IPS-18c (cell line): Measurements from ENCODE around the gene CSKMT.
A peak's percentile ranks its signal among the peaks of the same experiment; 100 is the strongest.
"Not testable (repeated sequence)": the region's sequence is repeated elsewhere in the genome, so short reads cannot be mapped to it uniquely, and the experiment has no call there.

Experiments
- H3K4me3 ChIP-seq: 2 replicates; pipeline ENCODE4 v1.7.0; 2013; ENCODE audit warnings: low read depth, mild to moderate bottlenecking, low read length, moderate library complexity; ENCODE audit not compliant: insufficient read depth
- H3K9me3 ChIP-seq: one replicate; pipeline ENCODE4 v1.6.1; 2013; ENCODE audit warnings: mild to moderate bottlenecking, low read length, moderate library complexity; ENCODE audit not compliant: control insufficient read depth, insufficient read depth

Gene CSKMT

DNA sequence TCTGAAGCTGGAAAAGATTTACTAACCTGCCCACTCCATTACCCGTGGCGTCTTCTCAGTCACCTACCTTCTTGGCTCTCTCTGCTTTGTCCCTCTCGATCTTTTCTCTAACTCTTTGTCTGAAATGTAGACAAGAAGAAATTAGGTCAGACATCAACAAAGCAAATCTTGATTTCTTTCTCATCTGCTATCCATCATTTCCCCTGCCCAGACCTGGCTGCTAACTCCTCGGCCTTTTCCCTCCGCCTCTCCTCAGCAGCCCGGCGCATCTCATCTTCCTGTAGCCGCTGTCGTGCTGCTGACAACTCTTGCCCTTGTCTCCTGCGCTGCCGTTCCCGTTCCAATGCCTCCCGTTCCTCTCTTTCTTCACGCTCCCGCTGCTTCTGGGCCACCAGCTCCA, 12.6 kb downstream of the CSKMT start:
- Histone ChIP-seq H3K4me3 (no peak overlapping the region), H3K9me3 (no peaks in the 10 kb centered on the region)

DNA sequence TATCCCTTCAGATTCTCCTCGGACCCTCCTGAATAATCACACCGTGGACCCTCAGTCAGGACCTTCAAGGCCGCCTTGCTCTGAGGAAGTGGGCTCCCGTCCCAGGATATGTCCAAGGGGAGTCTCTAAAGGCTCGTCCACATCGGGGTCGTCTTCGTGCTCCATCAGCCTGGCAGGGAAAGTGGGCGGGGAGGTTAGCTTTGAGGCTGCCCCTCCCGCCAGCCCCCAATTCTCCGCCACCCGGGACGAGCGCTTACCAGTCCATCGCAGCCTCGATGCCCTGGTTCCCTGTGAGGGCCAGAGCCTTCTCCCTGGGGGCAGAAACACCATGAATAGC, 13.3 kb downstream of the CSKMT start:
- Histone ChIP-seq H3K9me3 (no peaks in the 10 kb centered on the region), H3K4me3 (peak overlapping the region; percentile 94)

DNA sequence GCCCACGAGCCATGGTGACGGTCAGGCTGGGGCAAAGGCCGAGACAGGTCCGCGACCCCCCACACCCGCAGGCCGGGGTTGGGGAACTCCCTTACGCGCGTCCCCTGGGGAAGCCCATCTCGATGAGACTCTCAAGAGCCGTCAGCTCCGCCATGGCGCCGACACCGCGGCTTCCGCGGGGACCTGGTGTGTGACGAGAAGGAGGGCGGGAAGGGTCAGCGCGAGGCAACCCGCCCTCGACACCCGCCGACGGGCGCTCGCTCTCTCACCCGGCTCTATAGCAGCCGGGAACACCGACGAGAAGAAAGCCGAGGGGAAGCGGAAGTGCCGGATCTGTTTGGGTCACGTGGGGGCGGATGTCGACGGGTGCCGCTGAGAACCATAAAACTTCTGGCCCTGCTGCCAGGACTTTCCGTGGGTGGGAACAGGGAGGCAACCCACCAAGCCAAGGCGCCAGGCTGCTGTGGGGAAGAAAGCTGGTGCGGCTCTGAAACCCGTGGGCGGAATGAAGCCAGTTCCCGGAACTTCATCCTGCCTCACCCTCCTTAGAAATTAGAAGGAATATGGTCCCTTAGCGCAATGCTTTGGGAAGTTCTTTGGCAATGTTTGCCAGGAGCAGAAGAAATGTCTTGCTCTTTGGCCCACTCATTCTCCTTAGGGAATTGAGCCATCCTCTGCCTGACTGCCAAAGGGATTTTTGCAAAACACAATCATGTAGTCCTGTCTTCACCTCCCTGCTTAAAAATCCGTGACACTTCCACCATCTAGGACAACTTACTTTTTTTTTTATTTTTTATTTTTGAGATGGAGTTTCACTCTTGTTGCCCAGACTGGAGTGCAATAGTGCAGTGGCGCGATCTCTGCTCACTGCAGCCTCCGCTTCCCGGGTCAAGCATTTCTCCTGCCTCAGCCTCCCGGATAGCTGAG, 13.9 kb downstream of the CSKMT start, which contains the start of gene UBXN1:
TSS of gene UBXN1 (minus strand) at position 304 of the 927 bp plus-strand sequence. CDS start at position 154, 150 bp downstream.
- Histone ChIP-seq H3K9me3 (no peaks in the 10 kb centered on the region), H3K4me3 (peak within 1 kb of the TSS; percentile 94)

DNA sequence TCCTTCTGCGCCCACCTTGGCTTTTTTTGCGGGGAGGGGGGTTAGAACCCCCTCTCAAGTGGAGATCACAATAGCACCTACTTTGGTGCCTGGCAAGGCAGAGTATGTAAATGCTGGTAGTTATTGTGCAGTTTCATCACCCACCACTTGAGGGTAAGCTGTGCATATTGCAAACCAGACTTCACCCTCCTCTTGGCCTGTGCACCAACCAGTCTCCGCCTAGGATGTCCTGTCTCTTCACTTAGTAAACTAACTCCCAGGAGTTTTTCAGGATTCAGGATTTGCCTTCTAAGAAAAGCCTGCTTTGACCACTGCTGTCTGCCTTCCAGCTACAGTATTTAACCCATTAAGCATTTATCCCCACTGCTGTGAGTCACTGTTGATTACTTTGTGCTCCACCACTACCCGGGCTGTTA, 15.7 kb downstream of the CSKMT start:
- no peaks in the 10 kb centered on the region for H3K9me3 ChIP-seq
- H3K4me3 ChIP-seq, result no peak overlapping the region

DNA sequence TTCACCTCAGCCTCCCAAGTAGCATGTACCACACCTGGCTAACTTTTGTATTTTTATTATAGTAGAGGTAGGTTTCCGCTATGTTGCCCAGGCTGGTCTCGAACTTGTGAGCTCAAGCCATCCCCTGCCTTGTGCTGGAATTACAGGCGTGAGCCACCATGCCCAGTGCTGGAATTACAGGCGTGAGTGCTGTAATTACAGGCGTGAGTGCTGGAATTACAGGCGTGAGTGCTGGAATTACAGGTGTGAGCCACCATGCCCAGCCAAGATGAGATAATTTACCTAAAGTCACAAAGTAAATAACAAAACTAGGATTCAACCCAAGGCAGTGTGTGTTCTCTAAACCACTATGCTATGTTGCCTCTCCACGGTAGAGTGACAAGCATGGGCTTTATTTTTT, 17.4 kb downstream of the CSKMT start:
- Histone ChIP-seq H3K9me3 (no peaks in the 10 kb centered on the region), H3K4me3 (no peak overlapping the region)

DNA sequence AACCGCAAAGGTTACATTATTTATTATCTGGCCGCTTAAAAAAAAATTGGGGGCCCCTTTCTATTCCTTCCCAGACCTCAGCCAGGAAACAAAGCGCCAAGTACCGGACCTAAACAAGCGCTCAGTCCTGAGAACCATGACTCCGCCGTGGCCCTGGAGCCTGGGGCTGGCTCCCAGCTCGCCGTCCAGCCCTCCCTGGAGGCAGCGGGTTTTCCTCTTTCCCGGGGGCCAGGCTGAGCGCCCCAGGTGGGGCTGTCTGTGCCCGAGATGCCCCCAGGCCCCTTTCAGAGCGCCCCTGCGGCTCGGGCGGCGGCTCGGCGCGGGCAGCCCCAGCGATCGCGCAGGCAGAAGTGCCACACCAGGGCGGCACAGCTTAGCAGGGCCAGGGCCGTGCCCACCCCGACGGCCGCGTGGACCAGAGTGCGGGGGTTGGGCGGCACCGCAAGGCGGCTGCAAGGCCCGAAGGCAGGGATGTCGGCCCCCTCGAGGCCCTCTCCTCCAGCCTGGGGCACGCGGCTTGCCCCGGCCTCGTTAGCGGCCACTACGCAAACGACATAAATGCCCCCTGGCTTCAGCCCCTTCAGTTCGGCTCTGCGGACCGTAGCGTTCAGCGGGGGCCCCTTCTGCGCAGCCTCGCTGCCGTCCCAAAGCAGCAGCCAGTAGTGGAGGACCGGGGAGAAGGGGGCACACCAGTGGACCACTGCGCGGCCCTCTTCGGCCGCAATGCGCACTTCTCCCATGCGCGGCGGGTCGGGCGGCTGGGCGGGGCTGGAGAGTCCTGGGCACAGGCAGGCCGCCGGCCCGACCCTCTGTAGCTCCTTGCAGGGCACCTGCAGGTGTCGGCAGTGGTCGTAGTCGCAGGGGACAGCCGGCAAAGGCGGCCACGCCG, 22.6 kb downstream of the CSKMT start:
- H3K9me3 ChIP-seq, result no peaks in the 10 kb centered on the region
- H3K4me3 ChIP-seq, result no peak overlapping the region; the same call in 1 of the 2 replicates

DNA sequence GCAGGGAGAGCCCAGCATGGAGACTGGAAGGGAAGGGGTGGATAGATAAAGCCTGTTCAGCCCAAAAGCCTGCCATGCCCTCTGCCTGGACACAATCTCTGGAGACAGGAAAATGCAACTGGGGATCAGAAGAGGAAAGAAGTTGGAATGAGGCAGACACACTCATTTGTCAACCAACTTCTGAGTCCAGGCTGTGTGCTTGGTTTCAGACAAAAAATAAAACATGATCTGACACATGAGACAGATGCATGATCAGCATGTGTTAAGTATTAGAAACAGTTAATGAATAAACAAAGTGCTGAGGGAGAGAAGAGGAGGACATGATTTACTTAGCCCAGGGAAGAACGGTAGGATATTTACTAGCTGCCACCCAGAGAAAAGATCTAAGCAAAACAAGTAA, 23.4 kb downstream of the CSKMT start:
- H3K9me3 ChIP-seq, result no peaks in the 10 kb centered on the region

DNA sequence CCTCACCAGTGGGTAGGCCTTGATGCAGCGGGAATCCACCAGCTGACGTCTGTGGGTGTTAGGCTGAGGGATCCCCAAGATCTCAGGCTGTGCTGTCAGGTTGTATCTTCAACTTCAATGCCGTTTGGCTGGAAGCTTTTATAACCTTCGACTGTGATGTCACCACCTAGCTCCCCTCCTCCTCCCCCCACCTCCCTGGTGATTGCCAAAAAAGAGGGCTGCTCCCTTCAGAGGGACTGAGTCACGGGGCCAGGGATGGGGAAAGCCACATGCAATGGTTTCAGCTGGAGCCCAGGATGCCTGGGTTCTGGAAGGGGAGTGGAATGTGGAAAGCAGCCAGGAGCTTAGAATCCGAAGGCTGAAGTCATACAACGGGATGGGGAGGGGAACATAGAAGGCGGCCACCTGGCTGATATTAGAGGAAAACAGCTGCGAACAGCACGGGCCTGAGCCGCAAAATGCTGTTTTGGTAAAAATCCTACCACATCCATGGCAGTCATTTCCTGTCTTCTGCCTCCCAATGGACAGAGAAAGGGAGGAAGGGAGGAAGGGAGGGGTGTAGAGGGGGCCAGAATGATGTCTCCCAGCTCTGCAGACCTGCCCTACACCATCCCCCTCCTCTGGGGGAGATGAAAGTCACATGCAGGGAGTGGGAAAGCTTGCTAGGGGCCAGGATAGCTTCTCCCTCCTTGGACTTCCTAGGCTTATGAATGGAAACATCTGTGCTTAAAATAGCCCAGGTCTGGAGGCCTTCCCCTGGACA, 24.5 kb downstream of the CSKMT start, which contains the start of gene LRRN4CL:
TSS of gene LRRN4CL (minus strand) at position 110 of the 763 bp plus-strand sequence. CDS start 1,022 bp downstream, outside the sequence.
- no peak within 1 kb of the TSS; the same call in 1 of the 2 replicates for H3K4me3 ChIP-seq
- H3K9me3 ChIP-seq, result peaks cover 2% of the 10 kb centered on the region

More for the DNA sequence above, 23.4 kb downstream of the CSKMT start:
- H3K4me3 ChIP-seq, result no peak overlapping the region; the same call in 1 of the 2 replicates

DNA sequence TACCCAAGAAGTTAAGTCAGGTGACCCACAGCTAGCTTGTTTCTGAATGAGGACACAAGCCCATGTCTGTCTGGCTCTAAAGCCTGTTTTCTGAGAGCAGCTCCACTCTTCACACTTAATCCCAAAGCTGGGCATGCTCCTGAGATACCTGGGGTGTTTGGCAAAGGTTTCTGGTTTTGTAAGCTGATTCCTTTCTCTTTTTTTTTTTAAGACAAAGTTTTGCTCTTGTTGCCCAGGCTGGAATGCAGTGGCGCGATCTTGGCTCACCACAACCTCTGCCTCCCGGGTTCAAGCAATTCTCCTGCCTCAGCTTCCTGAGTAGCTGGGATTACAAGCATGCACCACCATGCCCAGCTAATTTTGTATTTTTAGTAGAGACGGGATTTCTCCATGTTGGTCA, 28.5 kb downstream of the CSKMT start:
- H3K4me3 ChIP-seq, H3K9me3 ChIP-seq: not testable (repeated sequence)

DNA sequence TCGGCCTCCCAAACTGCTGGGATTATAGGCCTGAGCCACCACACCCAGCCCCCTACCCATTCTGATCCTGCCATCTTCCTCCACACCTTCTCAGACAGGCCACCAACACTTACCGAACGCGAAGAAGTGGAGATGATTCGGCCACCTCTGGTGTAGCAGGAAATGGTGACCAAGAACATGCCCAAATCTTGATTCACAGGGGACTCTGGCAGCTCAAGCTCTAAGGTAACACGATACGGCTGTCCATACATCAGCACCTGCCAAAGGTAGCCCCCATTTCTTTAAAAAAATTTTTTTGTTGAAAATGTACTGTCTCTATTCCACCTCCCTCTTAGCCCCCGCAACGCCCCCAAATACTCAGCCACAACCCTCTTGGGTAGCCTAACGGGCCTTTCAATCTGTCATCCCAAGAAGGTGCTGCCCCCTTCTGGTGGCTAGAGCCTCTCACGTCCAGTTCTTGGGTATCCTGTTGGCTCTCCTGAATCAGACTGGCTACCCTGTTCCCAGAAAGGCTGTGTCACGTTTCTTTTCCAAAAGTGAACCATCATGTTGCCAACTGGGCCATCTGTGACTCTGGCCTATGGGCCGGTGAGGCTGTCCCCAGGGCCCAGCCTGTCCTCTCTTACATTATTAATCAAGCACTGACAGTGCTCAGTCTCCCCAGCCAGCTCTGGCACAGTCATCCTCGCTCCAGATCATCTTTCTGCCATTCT, 29.5 kb downstream of the CSKMT start:
- Histone ChIP-seq H3K9me3 (peaks cover 2% of the 10 kb centered on the region), H3K4me3 (no peak overlapping the region)

DNA sequence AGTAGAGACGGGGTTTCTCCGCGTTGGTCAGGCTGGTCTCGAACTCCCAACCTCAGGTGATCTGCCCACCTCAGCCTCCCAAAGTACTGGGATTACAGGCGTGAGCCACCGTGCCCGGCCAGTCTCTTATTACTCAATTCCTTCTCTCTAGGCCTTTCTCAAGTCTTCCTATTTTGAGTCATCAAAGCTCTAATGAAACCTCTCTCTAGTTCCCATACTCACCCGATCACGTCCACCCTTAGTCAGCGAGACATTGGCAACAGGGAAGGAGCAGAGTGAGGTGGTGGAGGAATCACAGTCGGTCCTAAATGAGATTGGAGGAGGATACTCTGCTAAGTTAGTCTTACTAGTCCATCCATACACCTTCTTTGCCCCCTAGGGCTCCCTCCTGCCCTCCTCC, 37.1 kb downstream of the CSKMT start:
- H3K4me3 ChIP-seq, result no peak overlapping the region
- no peaks in the 10 kb centered on the region for H3K9me3 ChIP-seq

DNA sequence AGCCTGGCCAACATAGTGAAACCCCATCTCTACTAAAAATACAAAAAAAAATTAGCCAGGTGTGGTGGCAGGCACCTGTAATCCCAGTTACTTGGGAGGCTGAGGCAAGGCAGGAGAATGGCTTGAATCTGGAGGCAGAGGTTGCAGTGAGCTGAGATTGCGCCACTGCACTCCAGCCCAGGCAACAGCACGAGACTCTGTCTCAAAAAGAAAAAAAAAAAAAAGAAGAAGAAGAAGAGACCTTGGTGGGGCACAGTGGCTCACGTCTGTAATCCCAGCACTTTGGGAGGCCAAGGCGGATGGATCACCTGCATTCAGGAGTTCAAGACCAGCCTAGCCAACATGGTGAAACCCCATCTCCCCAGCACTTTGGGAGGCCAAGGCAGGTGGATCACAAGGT, 38.8 kb downstream of the CSKMT start:
- H3K9me3 ChIP-seq, H3K4me3 ChIP-seq: not testable (repeated sequence)

DNA sequence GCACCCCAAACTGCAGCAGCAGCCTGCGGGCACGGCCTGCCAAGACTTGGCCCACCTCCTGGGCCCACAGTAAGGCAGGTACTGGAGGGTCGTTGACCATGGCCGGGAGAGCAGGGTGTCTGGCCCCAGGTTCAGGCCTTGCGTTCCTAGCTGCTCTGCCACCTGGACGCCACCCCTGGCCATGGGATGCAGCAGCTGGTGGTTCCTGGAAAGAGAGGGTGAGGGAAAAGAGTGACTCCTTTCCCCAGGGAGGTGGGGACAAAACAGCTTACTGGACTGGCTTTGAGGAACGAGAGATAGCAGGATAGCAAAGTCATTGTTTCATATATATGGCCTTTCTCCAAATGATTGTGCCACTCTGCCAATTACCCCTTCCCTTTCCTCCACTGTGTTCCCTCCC, 40.3 kb downstream of the CSKMT start:
- H3K9me3 ChIP-seq, result no peaks in the 10 kb centered on the region
- peak overlapping the region; percentile 63 for H3K4me3 ChIP-seq

DNA sequence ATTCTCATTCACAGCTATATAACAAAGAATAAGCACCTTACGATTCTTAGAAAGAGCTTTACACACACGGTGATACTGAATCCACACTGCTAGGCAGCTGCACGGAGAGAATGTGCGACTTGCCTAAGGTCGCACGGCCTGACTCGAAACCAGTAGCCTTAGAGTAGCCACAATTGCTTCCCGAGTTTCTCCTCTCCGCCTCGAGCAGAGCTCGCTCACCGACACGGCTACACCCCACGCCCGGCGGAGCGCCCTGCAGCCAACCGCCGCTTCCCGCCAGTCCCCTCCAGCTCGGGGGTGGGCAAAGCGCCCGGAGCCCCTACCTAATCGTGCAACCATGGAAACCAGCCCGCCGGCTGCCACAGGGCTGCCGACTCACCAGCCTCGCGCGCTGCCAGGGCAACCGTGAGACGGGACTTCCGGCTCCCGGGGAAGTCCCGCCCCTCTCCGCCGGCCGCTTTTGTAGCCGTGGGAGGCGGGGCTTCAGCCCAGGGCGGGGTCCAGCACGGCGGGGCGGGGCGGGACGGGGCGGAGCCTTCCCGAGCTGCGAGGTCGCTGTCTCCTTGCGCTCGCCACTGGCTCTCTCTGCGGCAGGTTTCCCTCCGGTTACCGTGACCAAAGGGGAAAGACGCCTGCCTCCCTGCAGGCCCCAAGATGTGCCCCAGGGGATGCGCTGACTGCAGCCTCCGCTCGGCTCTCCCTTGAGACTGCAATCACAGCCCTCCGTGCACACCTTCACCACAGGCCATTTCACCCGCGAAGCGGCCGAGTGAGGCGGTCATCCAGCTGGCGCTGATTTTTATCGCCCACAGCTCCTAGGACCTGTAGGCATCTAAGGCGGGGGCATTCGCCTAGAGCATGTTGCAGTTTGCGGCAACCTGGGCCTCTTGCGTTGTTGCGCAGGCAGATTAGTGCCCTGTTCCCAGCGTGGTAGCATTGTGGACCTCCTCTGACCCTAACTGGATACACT, 41.1 kb downstream of the CSKMT start:
- Histone ChIP-seq H3K4me3 (peak overlapping the region; percentile 63), H3K9me3 (no peaks in the 10 kb centered on the region)

DNA sequence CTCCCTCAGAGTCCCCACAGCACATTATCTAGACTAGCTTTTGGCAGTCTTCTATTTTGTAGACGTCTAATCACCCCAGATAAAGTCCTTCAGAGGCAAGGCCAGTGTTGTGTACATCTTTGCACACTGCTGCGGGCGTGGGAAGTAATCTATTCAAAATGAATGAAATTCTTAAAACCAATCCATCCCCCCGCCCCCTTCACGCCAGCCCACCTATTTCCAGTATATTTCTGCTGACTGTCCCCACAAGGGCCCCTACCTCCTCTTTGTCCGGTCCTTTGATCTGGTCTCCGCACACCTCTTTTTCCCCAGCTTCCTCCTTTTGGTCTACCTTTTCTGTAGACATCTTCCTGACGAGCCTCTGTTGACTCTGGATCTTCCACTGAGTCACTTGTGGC, 41.7 kb downstream of the CSKMT start:
- Histone ChIP-seq H3K9me3 (no peaks in the 10 kb centered on the region), H3K4me3 (peak overlapping the region; percentile 63)
